A549 (cell line): Measurements from ENCODE around the gene RPL13. TPM values are rescaled to one million over a fixed set of nuclear protein-coding genes. Genes with fewer than 3 reads are reported as not detected.

ENCODE experiments used
- ATAC-seq, 2 experiments: fragments of 200-7000 bp in 1 of 2; fragments of >200 bp in 1 of 2; cut with Nextera tagmentation in 1 of 2; cut with Tn5 transposase in 1 of 2; 3 replicates each; pipeline versions ENCODE4 v1.8.0 to v1.9.1; 2018 to 2020; ENCODE audit warnings: mild to moderate bottlenecking in 1 of 2, moderate library complexity in 1 of 2
- CTCF ChIA-PET: fragments of 300-600 bp; sonication (Branson Sonifier 250); formaldehyde crosslinking; extraction: SDS; loops from one replicate; lab custom pipeline; 2021; ENCODE audit warnings: antibody characterized with exemption, inconsistent platforms; lab: Yijun Ruan, JAX
- POLR2A ChIA-PET: fragments of 350-600 bp; formaldehyde crosslinking; extraction: SDS; loops from one replicate; lab custom pipeline; 2021; ENCODE audit warnings: antibody characterized with exemption, inconsistent platforms; lab: Yijun Ruan, JAX
- DNase-seq, 2 experiments: peaks; one replicate each; pipeline versions ENCODE4 v3.0.0 to v3.0.0-alpha.2; 2011 to 2016; ENCODE audit warnings: low read depth in 1 of 2, low spot score in 1 of 2
- FAIRE-seq: peaks from 2 replicates; lab custom pipeline; 2011; peaks lifted over from hg19 to GRCh38; lab: Jason Lieb, UNC
- H3K27ac ChIP-seq, 2 experiments: fragments of >200 bp; sonication (Bioruptor Twin); formaldehyde crosslinking; 3 replicates each; pipeline ENCODE4 v1.5.1; 2016 to 2017
- H3K4me1 ChIP-seq: fragments of >200 bp; sonication (Bioruptor Twin); formaldehyde crosslinking; 3 replicates; pipeline ENCODE4 v1.6.1; 2016
- H3K4me2 ChIP-seq: fragments of >200 bp; sonication (Bioruptor Twin); formaldehyde crosslinking; 3 replicates; pipeline ENCODE4 v1.6.1; 2016
- H3K4me3 ChIP-seq: fragments of >200 bp; sonication (Bioruptor Twin); formaldehyde crosslinking; 3 replicates; pipeline ENCODE4 v1.5.1; 2016
- H3K9me3 ChIP-seq: fragments of >200 bp; sonication (Bioruptor Twin); formaldehyde crosslinking; 3 replicates; pipeline ENCODE4 v1.6.1; 2016
- CEBPB ChIP-seq, 2 experiments: fragments of >200 bp in 1 of 2; sonication (Bioruptor Twin) in 1 of 2; formaldehyde crosslinking in 1 of 2; IDR thresholded peaks; 2 replicates each; pipeline ENCODE4 v1.6.1; 2012 to 2016
- CHD4 ChIP-seq: fragments of 200-600 bp; sonication (generic); IDR thresholded peaks from 2 replicates; pipeline ENCODE4 v1.6.1; 2016; ENCODE audit warnings: antibody characterized with exemption, mild to moderate bottlenecking, borderline replicate concordance
- E2F6 ChIP-seq: IDR thresholded peaks from 2 replicates; pipeline ENCODE4 v1.6.1; 2012; ENCODE audit warnings: low read depth, borderline replicate concordance
- ELK1 ChIP-seq: fragments of 150-350 bp; IDR thresholded peaks from 2 replicates; pipeline ENCODE4 v1.6.1; 2014; ENCODE audit warnings: low read depth, mild to moderate bottlenecking, low read length
- FOXS1 ChIP-seq: fragments of 250-450 bp; sonication (Bioruptor Pico); IDR thresholded peaks from 2 replicates; pipeline ENCODE4 v1.5.0; 2020; ENCODE audit warnings: mild to moderate bottlenecking, moderate library complexity
- GATA3 ChIP-seq: IDR thresholded peaks from 2 replicates; pipeline ENCODE4 v1.6.1; 2012; ENCODE audit warnings: borderline replicate concordance
- HDAC2 ChIP-seq: fragments of 200-600 bp; sonication (generic); IDR thresholded peaks from 2 replicates; pipeline ENCODE4 v1.6.1; 2016
- HOXB5 ChIP-seq: fragments of 250-450 bp; sonication (Bioruptor Pico); IDR thresholded peaks from 2 replicates; pipeline ENCODE4 v1.5.0; 2020; ENCODE audit warnings: mild to moderate bottlenecking, moderate library complexity
- PHF8 ChIP-seq: fragments of 200-600 bp; sonication (generic); IDR thresholded peaks from 2 replicates; pipeline ENCODE4 v1.6.1; 2016; ENCODE audit warnings: low read depth, mild to moderate bottlenecking, antibody characterized with exemption, moderate library complexity, borderline replicate concordance
- POLR2A ChIP-seq: IDR thresholded peaks from 2 replicates; pipeline ENCODE4 v1.6.1; 2012; ENCODE audit warnings: mild to moderate bottlenecking, low read length
- RARB ChIP-seq: fragments of 250-450 bp; sonication (Bioruptor Pico); IDR thresholded peaks from 2 replicates; pipeline ENCODE4 v1.8.0; 2021; ENCODE audit warnings: mild to moderate bottlenecking, moderate library complexity
- RNF2 ChIP-seq: fragments of 200-600 bp; sonication (generic); IDR thresholded peaks from 2 replicates; pipeline ENCODE4 v1.6.1; 2016; ENCODE audit warnings: low read depth, mild to moderate bottlenecking, antibody characterized with exemption, moderate library complexity, borderline replicate concordance
- SMC3 ChIP-seq: fragments of >200 bp; sonication (Bioruptor Twin); formaldehyde crosslinking; IDR thresholded peaks from 3 replicates; pipeline ENCODE4 v1.6.1; 2018; ENCODE audit warnings: inconsistent platforms
- TFCP2L1 ChIP-seq: fragments of 250-450 bp; sonication (Bioruptor Pico); IDR thresholded peaks from 2 replicates; pipeline ENCODE4 v1.5.0; 2021; ENCODE audit warnings: mild to moderate bottlenecking
- TP53 ChIP-seq: fragments of 250-450 bp; sonication (Bioruptor Pico); IDR thresholded peaks from 2 replicates; pipeline ENCODE4 v1.5.0; 2021; ENCODE audit warnings: mild to moderate bottlenecking, moderate library complexity
- WGBS: methylation state at CpG from one replicate; pipeline ENCODE4 v1.1.6; 2017; ENCODE audit errors: missing lambda C conversion rate; 5-methylcytosine and 5-hydroxymethylcytosine counted together
- polyA plus RNA-seq, 4 experiments: library from polyadenylated mRNA; depleted of rRNA in 3 of 4; stranded (reverse); fragments of >200 nt; fragmentation: RNase III in 1 of 4; extraction: RNeasy Plus Mini Kit Qiagen cat#74134 plus additional on column Dnase treatment in 1 of 4; gene quantifications; 2 replicates in 3 of 4; 3 replicates in 1 of 4; pipeline ENCODE4 v1.2.3, GENCODE V29; 2011 to 2017
- TF ChIP-seq, protein P1 (sequence below): fragments of >200 bp; sonication (Bioruptor Twin); formaldehyde crosslinking; IDR thresholded peaks from 3 replicates; pipeline ENCODE4 v1.5.1; 2016

The RPL13 gene
- polyA plus RNA-seq, 2 of the 4 experiments (the other 2 are of a cell fraction), result 2,911 to 3,044 TPM

DNA sequence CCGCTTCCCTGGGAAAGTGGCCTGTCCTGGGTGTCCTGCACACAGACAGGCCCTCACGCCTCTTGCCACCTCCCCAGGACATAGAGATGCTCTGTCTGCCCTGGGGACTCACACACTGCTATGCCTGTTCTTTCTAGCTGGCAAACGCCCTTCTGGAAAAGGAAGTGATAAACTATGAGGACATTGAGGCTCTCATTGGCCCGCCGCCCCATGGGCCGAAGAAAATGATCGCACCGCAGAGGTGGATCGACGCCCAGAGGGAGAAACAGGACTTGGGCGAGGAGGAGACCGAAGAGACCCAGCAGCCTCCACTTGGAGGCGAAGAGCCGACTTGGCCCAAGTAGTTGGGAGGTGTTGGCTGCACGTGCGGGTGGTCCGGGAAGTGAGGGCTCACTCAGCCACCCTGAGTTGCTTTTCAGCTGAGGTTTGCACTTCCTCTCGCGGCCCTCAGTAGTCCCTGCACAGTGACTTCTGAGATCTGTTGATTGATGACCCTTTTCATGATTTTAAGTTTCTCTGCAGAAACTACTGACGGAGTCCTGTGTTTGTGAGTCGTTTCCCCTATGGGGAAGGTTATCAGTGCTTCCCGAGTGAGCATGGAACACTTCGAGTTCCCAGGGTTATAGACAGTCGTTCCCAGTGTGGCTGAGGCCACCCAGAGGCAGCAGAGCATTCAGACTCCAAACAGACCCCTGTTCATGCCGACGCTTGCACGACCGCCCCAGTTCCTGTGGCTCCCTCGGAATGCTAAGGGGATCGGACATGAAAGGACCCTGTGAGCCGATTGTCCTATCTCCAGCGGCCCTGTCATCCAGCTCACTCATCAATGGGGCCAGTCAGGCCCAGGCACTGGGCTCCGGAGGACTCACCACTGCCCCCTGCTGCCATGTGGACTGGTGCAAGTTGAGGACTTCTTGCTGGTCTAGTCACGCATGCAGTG is 3.5 kb upstream of the RPL13 start (continued):
- TF ChIP-seq CEBPB (IDR thresholded peaks at IDR 0.05) (no peak), SMC3 (peak; percentile 70), RARB (CRISPR knock-in tag) (no peak), HDAC2 (no peak)

DNA sequence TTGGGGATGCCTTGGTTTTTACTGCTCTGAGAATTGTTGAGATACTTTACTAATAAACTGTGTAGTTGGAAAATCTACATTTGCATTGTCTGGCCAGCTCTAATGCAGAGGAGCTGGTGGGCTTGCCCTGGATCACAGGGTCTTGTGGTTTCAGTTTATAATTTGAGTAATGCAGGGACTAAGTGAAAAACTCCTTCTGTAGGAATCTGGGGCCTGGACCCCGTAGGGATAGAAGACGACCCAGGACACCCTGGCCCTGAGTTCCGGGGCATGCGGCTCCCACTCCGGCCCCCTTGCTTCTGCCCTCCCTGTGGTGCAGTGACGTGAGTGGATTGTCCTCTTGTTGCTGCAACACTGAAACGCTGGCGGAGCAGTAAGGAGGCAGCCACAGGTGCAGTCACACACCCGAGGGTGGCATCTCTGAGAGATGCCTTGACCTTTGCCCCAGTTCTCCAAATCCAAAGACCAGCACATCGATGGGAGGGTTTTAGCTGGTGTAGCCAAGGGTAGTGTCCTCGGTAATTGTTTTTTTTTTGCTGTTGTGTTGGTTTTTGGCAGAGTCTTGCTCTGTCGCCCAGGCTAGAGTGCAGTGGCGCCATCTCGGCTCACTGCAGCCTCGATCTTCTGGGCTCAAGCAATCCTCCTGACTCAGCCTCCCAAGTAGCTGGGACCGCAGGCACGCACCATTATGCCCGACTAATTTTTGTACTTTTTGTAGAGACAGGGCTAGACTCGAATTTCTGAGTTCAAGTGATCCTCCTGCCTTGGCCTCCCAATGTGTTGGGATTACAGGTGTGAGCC is 2.6 kb upstream of the RPL13 start:
- H3K27ac ChIP-seq, result peak overlapping the region in 1 of 2 experiments; percentile 96; a peak in 3 of 6 replicates
- ATAC-seq (no peak), DNase-seq (no peak), FAIRE-seq (no peak)
- H3K9me3 ChIP-seq, result no peaks in the 10 kb centered on the region
- no peak overlapping the region for H3K4me3 ChIP-seq
- H3K4me2 ChIP-seq, result no peak overlapping the region
- TF ChIP-seq E2F6 (no peak), FOXS1 (CRISPR knock-in tag) (no peak), GATA3 (no peak), HOXB5 (CRISPR knock-in tag) (no peak), POLR2A (no peak), TFCP2L1 (CRISPR knock-in tag) (no peak), PHF8 (no peak), ELK1 (no peak)
- TF ChIP-seq, protein P1, sequence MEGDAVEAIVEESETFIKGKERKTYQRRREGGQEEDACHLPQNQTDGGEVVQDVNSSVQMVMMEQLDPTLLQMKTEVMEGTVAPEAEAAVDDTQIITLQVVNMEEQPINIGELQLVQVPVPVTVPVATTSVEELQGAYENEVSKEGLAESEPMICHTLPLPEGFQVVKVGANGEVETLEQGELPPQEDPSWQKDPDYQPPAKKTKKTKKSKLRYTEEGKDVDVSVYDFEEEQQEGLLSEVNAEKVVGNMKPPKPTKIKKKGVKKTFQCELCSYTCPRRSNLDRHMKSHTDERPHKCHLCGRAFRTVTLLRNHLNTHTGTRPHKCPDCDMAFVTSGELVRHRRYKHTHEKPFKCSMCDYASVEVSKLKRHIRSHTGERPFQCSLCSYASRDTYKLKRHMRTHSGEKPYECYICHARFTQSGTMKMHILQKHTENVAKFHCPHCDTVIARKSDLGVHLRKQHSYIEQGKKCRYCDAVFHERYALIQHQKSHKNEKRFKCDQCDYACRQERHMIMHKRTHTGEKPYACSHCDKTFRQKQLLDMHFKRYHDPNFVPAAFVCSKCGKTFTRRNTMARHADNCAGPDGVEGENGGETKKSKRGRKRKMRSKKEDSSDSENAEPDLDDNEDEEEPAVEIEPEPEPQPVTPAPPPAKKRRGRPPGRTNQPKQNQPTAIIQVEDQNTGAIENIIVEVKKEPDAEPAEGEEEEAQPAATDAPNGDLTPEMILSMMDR, result peak; percentile 21
- POLR2A ChIA-PET, result interaction anchor here (0.7 kb wide), 1 partner anchor 56 kb away, joined by 3 read pairs; no protein-coding TSS in a partner anchor
- CTCF ChIA-PET, result interaction anchor here (0.6 to 4.7 kb wide), 21 partner anchors 8 to 342 kb away, joined by 3 to 41 read pairs (median 4); no protein-coding TSS in a partner anchor
- H3K4me1 ChIP-seq, result peaks cover 25% of the 10 kb centered on the region
- 79% methylated on average over 19 of the region's 19 CpGs for WGBS

- ChIA-PET CTCF (no interaction called here), POLR2A (no interaction called here)
- 2% methylated on average over 43 of the region's 58 CpGs for WGBS
- ATAC-seq, result no peak
- DNase-seq, result no peak
- H3K4me3 ChIP-seq, result peak overlapping the region; percentile 99
- peak; percentile 80; the same call in 1 of the 2 replicates for TF ChIP-seq TP53 (CRISPR knock-in tag)
- TF ChIP-seq CHD4, result no peak
- TF ChIP-seq RNF2, result 0 out of 2 replicates have a peak, but pooled peaks have one; percentile 57
- TF ChIP-seq, all 56 proteins: peak for 2
- Histone ChIP-seq H3K9me3 (no peaks in the 10 kb centered on the region), H3K4me2 (peak overlapping the region; percentile 99), H3K27ac (peak overlapping the region; percentile 96 to 99), H3K4me1 (peaks cover 58% of the 10 kb centered on the region)
- FAIRE-seq, result no peak
Observed at GRCh38 chr16:89561142-89561883, 831 bp downstream of the RPL13 start.
